GM18951 (cell line): Measurements from ENCODE around the gene UQCRC1.

ENCODE experiments used
- POLR2A ChIP-seq: IDR thresholded peaks from 4 replicates; pipeline ENCODE4 v1.6.1; 2011; ENCODE audit warnings: mild to moderate bottlenecking; ENCODE audit not compliant: insufficient read length, insufficient read depth; ENCODE audit errors: extremely low read depth
- in situ Hi-C: fragments of 300-500 bp; cut with MboI; formaldehyde crosslinking; loops from one replicate; pipeline ENCODE4 v1.12.0; 2022; ENCODE audit warnings: low sequenced_read_pairs, mixed read lengths, inconsistent platforms; ENCODE audit not compliant: unreplicated experiment

Gene UQCRC1

GRCh38 chr3:48609088-48610005 is at the start of gene UQCRC1:
Gene UQCRC1, minus strand, starts transcription at chr3:48609646. Its CDS starts 26 bp downstream, at chr3:48609620.
- peak; percentile 98 for TF ChIP-seq POLR2A
- in situ Hi-C loops = no loop called here

DNA sequence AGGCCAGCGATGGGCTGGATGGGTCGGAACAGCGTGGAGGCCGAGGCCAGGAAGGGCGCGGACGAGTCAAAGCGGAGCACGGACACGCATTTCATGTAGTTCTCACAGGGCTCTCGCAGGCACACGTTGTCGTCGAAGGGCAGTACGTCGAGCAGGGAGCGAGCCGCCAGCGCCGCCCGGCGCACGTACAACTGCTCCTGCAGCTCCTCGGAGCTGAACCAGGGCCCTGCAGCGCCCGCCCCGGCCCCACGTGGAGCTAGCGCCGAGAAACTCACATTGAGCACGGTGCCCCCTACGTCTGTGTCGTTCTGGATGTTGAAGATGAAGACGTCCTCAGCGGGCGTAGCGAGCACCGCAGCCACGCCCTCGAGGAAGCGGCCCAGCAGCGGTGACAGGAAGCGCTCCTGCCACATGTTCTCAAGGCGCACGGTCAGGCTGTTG is 47.4 kb upstream of the UQCRC1 start:
- in situ Hi-C loops = no loop called here
- TF ChIP-seq POLR2A = no peak

GRCh38 chr3:48656061-48656840 is 46.8 kb upstream of the UQCRC1 start:
- peak; percentile 32 for TF ChIP-seq POLR2A
- in situ Hi-C loops = no loop called here

GRCh38 chr3:48655606-48656005 is 46.2 kb upstream of the UQCRC1 start:
- in situ Hi-C loops = no loop called here

GRCh38 chr3:48655063-48655462 is 45.6 kb upstream of the UQCRC1 start:
- in situ Hi-C loops = no loop called here
- no peak for TF ChIP-seq POLR2A

More at GRCh38 chr3:48655606-48656005, 46.2 kb upstream of the UQCRC1 start:
- TF ChIP-seq POLR2A = no peak

DNA sequence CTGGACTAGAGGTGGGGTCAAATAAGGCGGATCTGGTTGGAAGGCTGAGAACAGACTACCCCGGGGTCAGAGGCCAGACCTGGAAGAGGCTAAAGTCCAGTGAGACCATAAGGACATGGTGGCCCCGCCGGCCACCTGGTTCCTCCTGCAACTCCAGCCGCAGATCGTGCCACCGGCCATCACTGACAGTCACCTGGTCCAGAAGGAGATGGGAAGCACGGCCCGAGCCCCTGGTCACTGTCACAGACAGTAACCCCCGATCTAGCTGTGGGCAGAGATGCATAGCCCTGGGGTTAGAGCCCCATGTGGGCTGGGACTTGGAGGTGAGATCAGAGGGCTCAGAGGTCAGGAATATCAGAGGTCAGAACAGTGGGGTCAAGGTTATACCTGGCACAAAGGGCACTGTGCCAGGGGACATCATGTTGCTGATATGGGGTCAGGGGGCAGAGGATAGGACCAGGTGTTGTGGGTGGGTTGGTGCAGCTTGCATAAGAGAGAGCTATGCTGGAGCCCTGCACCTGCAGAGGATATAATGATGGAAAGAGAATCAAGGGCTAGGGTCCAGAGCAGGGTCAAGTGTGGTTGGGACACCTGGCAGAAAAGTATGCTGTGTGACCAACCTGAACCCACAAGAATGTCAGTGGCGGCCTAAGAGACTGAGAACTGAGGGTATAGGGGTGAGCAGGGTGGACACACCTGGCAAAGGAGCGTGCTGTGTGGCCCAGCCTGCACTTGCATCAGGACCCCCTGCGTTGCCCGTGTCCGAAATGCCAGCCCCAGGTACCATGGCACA is 43.7 kb upstream of the UQCRC1 start:
- in situ Hi-C loops = no loop called here
- TF ChIP-seq POLR2A = no peak

DNA sequence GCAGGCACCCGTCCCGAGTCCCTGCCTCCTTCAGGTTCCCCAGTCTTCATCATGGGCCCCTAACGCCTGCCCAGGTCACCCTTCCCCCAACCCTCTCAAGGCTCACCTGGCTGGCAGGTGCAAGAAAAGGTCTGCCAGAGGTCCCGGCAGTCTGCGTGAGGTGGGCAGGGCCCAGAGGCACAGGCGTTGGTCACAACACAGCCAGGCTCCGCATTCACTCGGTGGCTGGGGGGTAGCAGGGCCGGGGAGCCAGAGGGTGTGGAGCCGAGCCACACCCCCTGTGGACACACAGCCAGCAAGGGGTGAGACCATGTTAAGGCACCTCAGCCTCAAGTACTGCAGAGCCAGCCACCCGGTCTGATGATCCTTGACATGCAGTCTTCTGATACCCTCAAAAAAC is 42.3 kb upstream of the UQCRC1 start:
- in situ Hi-C loops = no loop called here
- no peak for TF ChIP-seq POLR2A

DNA sequence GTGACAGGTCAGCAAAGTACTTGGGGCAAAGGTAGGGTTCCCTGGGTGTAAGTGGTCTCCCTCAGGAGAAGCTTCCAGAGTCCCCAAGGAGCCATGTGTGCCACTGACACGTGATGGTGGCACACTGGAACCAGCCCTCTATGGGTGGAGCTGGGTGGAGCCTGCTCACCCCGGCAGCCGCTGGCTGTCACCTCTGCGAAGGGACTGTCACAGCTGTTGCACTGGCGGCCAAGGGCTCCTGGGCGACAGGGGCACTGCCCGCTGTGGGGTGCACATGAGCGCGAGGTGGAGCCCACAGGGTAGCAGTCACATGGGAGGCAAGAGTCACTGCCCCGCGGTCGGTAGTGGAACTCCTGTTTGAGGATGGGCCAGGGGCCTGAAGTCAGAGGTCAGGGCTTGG is 41.3 kb upstream of the UQCRC1 start:
- no peak for TF ChIP-seq POLR2A
- in situ Hi-C loops = no loop called here

DNA sequence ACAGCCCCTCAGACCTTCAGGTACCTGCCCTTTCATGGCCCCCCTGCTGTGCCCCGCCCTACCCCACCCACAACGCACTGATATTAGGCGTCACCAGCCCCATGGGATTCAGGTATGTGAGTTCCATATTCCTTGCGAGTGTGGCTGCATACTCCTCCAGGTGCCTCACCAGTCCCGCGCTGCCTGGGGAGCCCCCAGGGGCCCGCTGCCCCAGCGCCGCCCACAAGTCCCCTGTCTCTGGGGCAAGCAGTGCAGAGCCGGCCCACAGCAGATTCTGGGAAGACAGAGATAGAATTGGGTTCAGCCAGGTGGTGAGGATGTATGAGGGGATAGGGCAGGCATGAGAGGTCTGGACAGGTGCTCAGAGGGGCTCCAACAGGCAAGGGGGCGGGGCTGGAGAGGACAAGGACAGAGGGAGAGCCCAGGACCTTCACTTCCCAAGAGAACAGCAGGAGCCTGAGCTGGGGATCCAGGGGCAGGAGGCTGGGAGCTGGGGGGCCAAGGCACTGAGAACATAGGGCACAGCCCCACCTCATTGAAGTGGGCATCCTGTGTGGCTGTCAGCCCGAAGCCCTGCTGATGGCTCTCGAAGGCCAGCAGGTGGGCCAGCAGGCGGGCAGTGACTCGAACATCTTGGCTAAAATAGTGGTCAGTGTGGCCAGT is 38.9 kb upstream of the UQCRC1 start:
- in situ Hi-C loops = no loop called here
- no peak for TF ChIP-seq POLR2A

- in situ Hi-C loops = no loop called here
- TF ChIP-seq POLR2A = no peak
Observed at GRCh38 chr3:48647714-48648113, 38.3 kb upstream of the UQCRC1 start.

DNA sequence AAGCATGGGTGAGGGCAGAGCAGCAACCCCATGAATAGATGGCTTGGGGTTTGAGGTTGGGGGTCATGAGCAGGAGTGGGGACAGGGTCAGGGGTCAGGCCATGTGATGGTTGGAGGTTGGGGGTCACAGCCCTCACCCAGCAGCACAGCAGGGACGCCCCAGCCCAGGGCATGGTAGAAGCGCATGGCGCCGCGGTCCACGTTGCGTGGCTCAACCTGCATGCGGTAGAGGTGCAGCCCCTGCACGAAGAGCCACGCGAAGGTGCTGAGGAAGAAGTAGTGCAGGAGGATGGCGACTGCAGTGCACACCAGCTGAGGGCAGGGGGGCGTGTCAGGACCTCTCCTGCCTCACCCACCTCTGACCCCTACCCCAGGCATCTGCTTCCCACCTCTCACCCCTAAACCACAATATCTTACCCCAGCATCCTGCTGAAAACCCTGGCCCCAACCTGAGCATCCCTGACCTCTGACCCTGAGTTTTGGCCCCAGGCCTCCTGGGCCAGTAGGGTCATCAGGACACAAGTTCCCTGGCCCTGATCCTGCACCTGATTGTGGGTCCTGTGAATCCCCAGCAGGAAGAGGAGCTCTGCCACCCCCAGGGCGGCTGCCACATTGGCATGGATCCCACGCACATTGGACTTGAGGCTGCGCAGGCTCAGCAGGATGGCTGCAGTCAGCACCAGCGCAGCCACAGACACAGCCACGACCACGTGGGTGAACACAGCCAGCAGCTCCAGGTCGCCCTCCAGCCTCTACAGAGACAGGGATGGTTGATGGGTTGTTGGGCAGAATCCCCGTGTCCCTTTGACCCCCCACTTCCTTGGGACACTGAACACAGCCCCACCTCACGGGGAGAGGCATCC is 35.7 kb upstream of the UQCRC1 start:
- in situ Hi-C loops = no loop called here
- TF ChIP-seq POLR2A = no peak

GRCh38 chr3:48642605-48643004 is 33.2 kb upstream of the UQCRC1 start:
- in situ Hi-C loops = no loop called here
- TF ChIP-seq POLR2A = no peak

- TF ChIP-seq POLR2A = no peak
- in situ Hi-C loops = no loop called here
Observed at GRCh38 chr3:48641396-48641795, 31.9 kb upstream of the UQCRC1 start.
